ENCODE data around the gene MPO. TPM values are rescaled to one million over a fixed set of nuclear protein-coding genes. Genes with fewer than 3 reads are reported as not detected.

MPO gene
- total RNA-seq, 1 donor from 2014 or later: not detected

GRCh38 chr17:58244963-58245362 is 35.8 kb downstream of the MPO start:
- no peaks in the 10 kb centered on the region for H3K36me3 Mint-ChIP-seq (ENCODE audit: low read depth)
- ATAC-seq (ENCODE audit: low read depth): no peak
- H3K9me3 Mint-ChIP-seq: no peaks in the 10 kb centered on the region
- TF ChIP-seq, protein P1, sequence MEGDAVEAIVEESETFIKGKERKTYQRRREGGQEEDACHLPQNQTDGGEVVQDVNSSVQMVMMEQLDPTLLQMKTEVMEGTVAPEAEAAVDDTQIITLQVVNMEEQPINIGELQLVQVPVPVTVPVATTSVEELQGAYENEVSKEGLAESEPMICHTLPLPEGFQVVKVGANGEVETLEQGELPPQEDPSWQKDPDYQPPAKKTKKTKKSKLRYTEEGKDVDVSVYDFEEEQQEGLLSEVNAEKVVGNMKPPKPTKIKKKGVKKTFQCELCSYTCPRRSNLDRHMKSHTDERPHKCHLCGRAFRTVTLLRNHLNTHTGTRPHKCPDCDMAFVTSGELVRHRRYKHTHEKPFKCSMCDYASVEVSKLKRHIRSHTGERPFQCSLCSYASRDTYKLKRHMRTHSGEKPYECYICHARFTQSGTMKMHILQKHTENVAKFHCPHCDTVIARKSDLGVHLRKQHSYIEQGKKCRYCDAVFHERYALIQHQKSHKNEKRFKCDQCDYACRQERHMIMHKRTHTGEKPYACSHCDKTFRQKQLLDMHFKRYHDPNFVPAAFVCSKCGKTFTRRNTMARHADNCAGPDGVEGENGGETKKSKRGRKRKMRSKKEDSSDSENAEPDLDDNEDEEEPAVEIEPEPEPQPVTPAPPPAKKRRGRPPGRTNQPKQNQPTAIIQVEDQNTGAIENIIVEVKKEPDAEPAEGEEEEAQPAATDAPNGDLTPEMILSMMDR (IDR thresholded peaks at IDR 0.05): no peak
- no peak for DNase-seq
- peaks cover 34% of the 10 kb centered on the region for H3K27me3 Mint-ChIP-seq
- H3K4me3 Mint-ChIP-seq: no peak overlapping the region
- peaks cover 11% of the 10 kb centered on the region for H3K4me1 Mint-ChIP-seq
- ChIA-PET POLR2A (no interaction called here), CTCF (no interaction called here)
- H3K27ac Mint-ChIP-seq: no peak overlapping the region
- intact Hi-C loops (cut with micrococcal nuclease): loop anchor here (5.0 kb wide), 1 partner anchor 57 kb away; no protein-coding TSS in a partner anchor

DNA sequence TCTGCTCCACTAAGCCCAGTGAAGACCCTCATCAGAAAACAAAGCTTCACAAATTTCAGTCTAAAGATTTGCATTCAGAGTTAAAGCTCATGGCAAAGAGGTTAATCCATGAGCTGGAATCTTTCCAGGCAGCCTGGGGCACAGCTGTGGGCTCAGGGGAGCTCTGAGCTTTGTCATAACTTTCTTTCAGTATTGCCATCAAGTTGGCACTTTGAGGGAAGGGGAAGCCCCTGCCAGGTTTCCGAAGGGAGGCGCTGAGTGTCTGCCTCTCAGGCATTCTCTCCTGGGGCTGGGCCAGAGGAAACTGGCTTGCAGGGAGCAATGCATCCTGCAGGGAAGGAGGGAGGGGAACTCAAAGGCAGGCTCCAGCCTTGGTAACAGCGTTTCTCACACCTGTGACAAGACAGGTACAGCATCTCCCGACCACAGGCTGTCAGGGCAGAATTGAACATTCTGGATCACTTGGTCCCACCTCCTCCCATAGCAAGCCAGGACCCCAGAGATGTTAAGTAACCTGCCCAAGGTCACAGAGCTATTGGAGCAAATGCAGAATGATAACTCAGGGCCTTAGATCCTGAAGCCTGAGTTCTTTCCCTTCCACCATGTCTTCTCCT is 38.5 kb downstream of the MPO start:
- H3K27me3 Mint-ChIP-seq: peaks cover 42% of the 10 kb centered on the region
- TF ChIP-seq, protein P1 (IDR thresholded peaks at IDR 0.05): no peak
- DNase-seq: no peak
- CTCF ChIA-PET: interaction anchor here (0.9 to 1.6 kb wide), 3 partner anchors 11 to 42 kb away, joined by 3 to 4 read pairs (median 4); no protein-coding TSS in a partner anchor
- ATAC-seq (ENCODE audit: low read depth): no peak
- POLR2A ChIA-PET: interaction anchor here (0.6 kb wide), 1 partner anchor 281 kb away, joined by 6 read pairs; no protein-coding TSS in a partner anchor
- H3K27ac Mint-ChIP-seq: no peak overlapping the region
- no peaks in the 10 kb centered on the region for H3K4me1 Mint-ChIP-seq
- intact Hi-C loops (cut with micrococcal nuclease): no loop called here
- H3K4me3 Mint-ChIP-seq: no peak overlapping the region
- no peaks in the 10 kb centered on the region for H3K36me3 Mint-ChIP-seq (ENCODE audit: low read depth)
- no peaks in the 10 kb centered on the region for H3K9me3 Mint-ChIP-seq

DNA sequence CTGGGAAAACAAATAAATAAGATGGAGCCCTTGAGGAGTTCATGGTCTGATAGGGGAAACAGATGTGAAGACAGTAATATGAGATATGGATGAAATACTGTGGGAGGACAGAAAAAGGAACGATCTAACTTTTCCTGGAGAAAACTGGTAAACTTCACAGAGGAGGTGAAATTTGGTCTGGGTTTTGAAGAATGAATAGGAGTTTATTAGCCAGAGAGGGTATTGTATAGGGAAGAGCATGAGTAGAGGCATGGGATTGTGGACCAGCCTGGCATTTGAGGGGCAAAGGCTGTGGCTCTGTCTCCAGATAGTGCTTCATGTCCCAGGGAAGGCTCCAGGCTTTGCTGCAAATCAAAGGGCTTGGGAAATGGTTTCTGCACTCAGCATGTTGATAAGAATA is 40.7 kb downstream of the MPO start:
- no peaks in the 10 kb centered on the region for H3K36me3 Mint-ChIP-seq (ENCODE audit: low read depth)
- CTCF ChIA-PET: no interaction called here
- peaks cover 37% of the 10 kb centered on the region for H3K27me3 Mint-ChIP-seq
- no peaks in the 10 kb centered on the region for H3K9me3 Mint-ChIP-seq
- DNase-seq: no peak
- no peak overlapping the region for H3K4me3 Mint-ChIP-seq
- H3K4me1 Mint-ChIP-seq: no peaks in the 10 kb centered on the region
- POLR2A ChIA-PET: no interaction called here
- intact Hi-C loops (cut with micrococcal nuclease): no loop called here
- TF ChIP-seq, protein P1 (IDR thresholded peaks at IDR 0.05): no peak
- H3K27ac Mint-ChIP-seq: no peak overlapping the region
- ATAC-seq (ENCODE audit: low read depth): no peak

- no peak for ATAC-seq (ENCODE audit: low read depth)
- TF ChIP-seq, protein P1 (IDR thresholded peaks at IDR 0.05): no peak
- DNase-seq: no peak
- Mint-ChIP-seq H3K36me3 (ENCODE audit: low read depth) (no peaks in the 10 kb centered on the region), H3K27me3 (peaks cover 29% of the 10 kb centered on the region), H3K4me1 (peaks cover 11% of the 10 kb centered on the region), H3K4me3 (no peak within 1 kb of the TSS), H3K9me3 (no peaks in the 10 kb centered on the region), H3K27ac (no peak within 1 kb of the TSS)
- POLR2A ChIA-PET: interaction anchor here (0.9 kb wide), 1 partner anchor 19 kb away, joined by 3 read pairs; the partner anchor contains the start of gene MKS1
- CTCF ChIA-PET: no interaction called here
- intact Hi-C loops (cut with micrococcal nuclease): no loop called here
Measured at GRCh38 chr17:58238147-58238634, 42.5 kb downstream of the MPO start, which contains the start of gene LPO. Gene LPO (plus strand): TSS chr17:58238584. CDS start chr17:58242980, 4,396 bp downstream.

DNA sequence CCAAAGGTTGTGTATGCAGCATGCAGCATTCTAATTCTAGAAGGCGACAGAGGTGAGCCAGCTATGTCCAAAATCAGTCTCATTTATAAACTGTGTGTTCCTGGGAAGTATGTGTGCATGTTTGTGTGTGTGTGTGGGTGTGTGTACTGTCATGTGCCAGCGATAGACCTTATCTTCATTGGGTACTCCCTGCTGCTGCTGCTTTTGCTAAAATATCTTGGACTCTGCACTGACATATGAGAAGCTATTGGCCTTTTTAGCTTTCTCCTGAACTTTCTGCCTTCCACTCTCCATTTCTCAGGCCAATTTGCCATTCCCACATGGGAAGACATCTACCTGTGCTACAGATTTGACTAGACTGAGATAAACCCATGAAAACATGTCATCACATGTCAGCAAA is 44.3 kb downstream of the MPO start:
- intact Hi-C loops (cut with micrococcal nuclease): no loop called here
- Mint-ChIP-seq H3K9me3 (no peaks in the 10 kb centered on the region), H3K4me1 (peaks cover 29% of the 10 kb centered on the region), H3K36me3 (ENCODE audit: low read depth) (no peaks in the 10 kb centered on the region), H3K27me3 (peaks cover 17% of the 10 kb centered on the region), H3K4me3 (no peak overlapping the region), H3K27ac (no peak overlapping the region)
- no peak for ATAC-seq (ENCODE audit: low read depth)
- ChIA-PET CTCF (interaction anchor here (1.1 to 1.9 kb wide), 2 partner anchors 13 to 36 kb away, joined by 4 to 8 read pairs; no protein-coding TSS in a partner anchor), POLR2A (interaction anchor here (0.6 kb wide), 1 partner anchor 146 kb away, joined by 3 read pairs; no protein-coding TSS in a partner anchor)
- no peak for DNase-seq
- TF ChIP-seq, protein P1 (IDR thresholded peaks at IDR 0.05): no peak

All from activated B cell treated with CpG ODN at 0.5 μM for 24 hours (primary cell).